CD14-positive monocyte (primary cell): ENCODE data around the gene IP6K2. TPM values are rescaled to one million over a fixed set of nuclear protein-coding genes. Genes with fewer than 3 reads are reported as not detected.

Experiments used
- DNase-seq, 3 donors: peaks; one replicate each; pipeline ENCODE4 v3.0.0-alpha.2; 2011 to 2022
- H2AFZ ChIP-seq: 2 replicates; pipeline ENCODE4 v1.6.0; 2012; ENCODE audit warnings: mild to moderate bottlenecking, low read depth, low read length, inconsistent platforms; ENCODE audit not compliant: insufficient read depth, poor library complexity, severe bottlenecking
- H3K27ac ChIP-seq, 2 donors: 1 replicate in 1 of 2; 2 replicates in 1 of 2; pipeline ENCODE4 v1.5.1; 2012 to 2013; ENCODE audit warnings: low read length in 2 of 2, control low read depth in 1 of 2, inconsistent platforms in 1 of 2, low read depth in 1 of 2, mild to moderate bottlenecking in 1 of 2
- H3K27me3 ChIP-seq, 2 donors: one replicate each; pipeline versions ENCODE4 v1.6.0 to v1.6.1; 2011 to 2013; ENCODE audit warnings: low read length in 2 of 2; ENCODE audit not compliant: control insufficient read depth in 2 of 2, insufficient read depth in 2 of 2
- H3K36me3 ChIP-seq, 2 donors: replicated peaks in 1 of 2; 1 replicate in 1 of 2; 2 replicates in 1 of 2; pipeline versions ENCODE4 v1.5.1 to v1.6.1; 2012 to 2013; ENCODE audit warnings: low read length in 2 of 2, control low read depth in 1 of 2, inconsistent platforms in 1 of 2, mild to moderate bottlenecking in 1 of 2; ENCODE audit not compliant: insufficient read depth in 2 of 2, control insufficient read depth in 1 of 2
- H3K4me1 ChIP-seq, 2 donors: 1 replicate in 1 of 2; 2 replicates in 1 of 2; pipeline versions ENCODE4 v1.5.1 to v1.6.1; 2012 to 2013; ENCODE audit warnings: low read length in 2 of 2, control low read depth in 1 of 2, inconsistent platforms in 1 of 2, mild to moderate bottlenecking in 1 of 2, moderate library complexity in 1 of 2; ENCODE audit not compliant: insufficient read depth in 2 of 2, control insufficient read depth in 1 of 2
- H3K4me2 ChIP-seq: replicated peaks from 2 replicates; pipeline ENCODE3; 2012; ENCODE audit warnings: low read length, moderate library complexity, mild to moderate bottlenecking; ENCODE audit not compliant: poor library complexity, severe bottlenecking; ENCODE audit errors: extremely low read depth
- H3K4me3 ChIP-seq, 3 experiments: fragments of 200-600 bp in 1 of 3; sonication (generic) in 1 of 3; replicated peaks in 1 of 3; 1 replicate in 2 of 3; 2 replicates in 1 of 3; pipeline ENCODE4 v1.5.1; 2011 to 2013; ENCODE audit warnings: low read length in 3 of 3, mild to moderate bottlenecking in 3 of 3, control low read depth in 2 of 3, low read depth in 2 of 3, inconsistent platforms in 1 of 3, moderate library complexity in 1 of 3
- H3K79me2 ChIP-seq: 2 replicates; pipeline ENCODE4 v1.6.0; 2012; ENCODE audit warnings: mild to moderate bottlenecking, control low read depth, inconsistent platforms, low read length, moderate library complexity; ENCODE audit not compliant: insufficient read depth
- H3K9ac ChIP-seq: 2 replicates; pipeline ENCODE4 v1.6.0; 2017; ENCODE audit warnings: low read length, mild to moderate bottlenecking; ENCODE audit not compliant: insufficient read depth, poor library complexity, severe bottlenecking
- H3K9me3 ChIP-seq, 2 donors: replicated peaks in 1 of 2; 1 replicate in 1 of 2; 2 replicates in 1 of 2; pipeline versions ENCODE4 v1.5.1 to v1.6.1; 2012 to 2013; ENCODE audit warnings: low read length in 2 of 2, control low read depth in 1 of 2; ENCODE audit not compliant: control insufficient read depth in 1 of 2, insufficient read depth in 1 of 2
- H4K20me1 ChIP-seq: 2 replicates; pipeline ENCODE4 v1.6.0; 2012; ENCODE audit warnings: mild to moderate bottlenecking, low read length, control low read depth, moderate library complexity; ENCODE audit not compliant: insufficient read depth
- H3K27ac Mint-ChIP-seq, 7 donors: one replicate each; pipeline ENCODE4 v1.8.0; 2020; ENCODE audit warnings: mild to moderate bottlenecking in 7 of 7, mixed read lengths in 7 of 7, moderate library complexity in 6 of 7, inconsistent platforms in 2 of 7
- H3K27me3 Mint-ChIP-seq, 3 donors: one replicate each; pipeline ENCODE4 v1.8.0; 2021 to 2022; ENCODE audit warnings: low read depth in 3 of 3, mild to moderate bottlenecking in 3 of 3, mixed read lengths in 3 of 3, moderate library complexity in 3 of 3, inconsistent platforms in 1 of 3
- H3K36me3 Mint-ChIP-seq, 2 donors: one replicate each; pipeline ENCODE4 v1.8.0; 2020; ENCODE audit warnings: mixed read lengths in 2 of 2, inconsistent platforms in 1 of 2, mild to moderate bottlenecking in 1 of 2
- H3K4me1 Mint-ChIP-seq: one replicate; pipeline ENCODE4 v1.8.0; 2020; ENCODE audit warnings: mild to moderate bottlenecking, mixed read lengths
- H3K4me3 Mint-ChIP-seq, 2 donors: one replicate each; pipeline ENCODE4 v1.8.0; 2020; ENCODE audit warnings: mild to moderate bottlenecking in 2 of 2, mixed read lengths in 2 of 2, moderate library complexity in 1 of 2
- H3K9me3 Mint-ChIP-seq, 7 donors: one replicate each; pipeline ENCODE4 v1.8.0; 2020 to 2022; ENCODE audit warnings: mixed read lengths in 7 of 7, mild to moderate bottlenecking in 6 of 7, moderate library complexity in 6 of 7, inconsistent platforms in 2 of 7
- CTCF ChIP-seq: fragments of 200-600 bp; IDR thresholded peaks from one replicate; pipeline ENCODE4 v1.8.0; 2022; ENCODE audit warnings: antibody characterized with exemption, mild to moderate bottlenecking
- WGBS: methylation state at CpG from one replicate; pipeline ENCODE4 v1.1.5; 2013; ENCODE audit warnings: missing lambda C conversion rate; ENCODE audit not compliant: insufficient coverage; 5-methylcytosine and 5-hydroxymethylcytosine counted together
- intact Hi-C, 2 donors: fragments of 100-400 bp; cut with micrococcal nuclease; formaldehyde crosslinking; loops; one replicate each; pipeline versions ENCODE4 v1.15.0 to v1.15.1; 2023
- polyA plus RNA-seq, 3 donors: library from polyadenylated mRNA; depleted of rRNA in 1 of 3; unstranded in 2 of 3; stranded (reverse) in 1 of 3; fragments of 300-500 nt in 2 of 3; fragments of >200 nt in 1 of 3; fragmentation: Illumina TruSeq in 2 of 3; gene quantifications; 1 replicate in 2 of 3; 2 replicates in 1 of 3; pipeline ENCODE4 v1.2.3, GENCODE V29; 2012 to 2021

Gene IP6K2
- polyA plus RNA-seq, 3 donors, result 16.5 to 53.8 (median 18.7) TPM

- H2AFZ ChIP-seq, result peak overlapping the region; percentile 78
- peaks cover 7 to 8% of the 10 kb centered on the region in 2 donors for H3K9me3 ChIP-seq
- peak overlapping the region; percentile 75 to 79 for H3K4me3 Mint-ChIP-seq
- peaks cover under 1 to 31% of the 10 kb centered on the region in 2 donors for H3K27me3 ChIP-seq
- peak overlapping the region in 1 of 7 donors; percentile 30 for H3K27ac Mint-ChIP-seq
- H3K27me3 Mint-ChIP-seq, result peaks cover 22 to 45% (median 23%) of the 10 kb centered on the region in 3 donors
- peak overlapping the region; percentile 75 for H3K4me2 ChIP-seq
- H3K36me3 ChIP-seq, result no peaks in the 10 kb centered on the region
- TF ChIP-seq CTCF, result peak; percentile 85
- H3K4me1 ChIP-seq, result peaks cover 18 to 28% of the 10 kb centered on the region in 2 donors
- peaks cover 0 to 9% (median 6%) of the 10 kb centered on the region in 7 donors for H3K9me3 Mint-ChIP-seq
- peak overlapping the region; percentile 34 to 77 (median 47) for H3K4me3 ChIP-seq
- peaks cover 16% of the 10 kb centered on the region for H3K4me1 Mint-ChIP-seq
- H4K20me1 ChIP-seq, result no peaks in the 10 kb centered on the region
- H3K27ac ChIP-seq, result peak overlapping the region in 1 of 2 donors; percentile 59
- peak; percentile 79 to 81 (median 80) for DNase-seq
- WGBS, result 4% methylated on average over 94 of the region's 94 CpGs
- peak overlapping the region; percentile 63 for H3K9ac ChIP-seq
- no peaks in the 10 kb centered on the region for H3K36me3 Mint-ChIP-seq
- H3K79me2 ChIP-seq, result no peaks in the 10 kb centered on the region
- intact Hi-C loops, result no loop called here
Observed at GRCh38 chr3:48656061-48656840, 60.8 kb downstream of the IP6K2 start.

- H3K4me3 ChIP-seq, result peak overlapping the region; percentile 34 to 77 (median 47)
- peaks cover 17 to 24% of the 10 kb centered on the region in 2 donors for H3K4me1 ChIP-seq
- peaks cover 0 to 24% of the 10 kb centered on the region in 2 donors for H3K27me3 ChIP-seq
- WGBS, result 13% methylated on average over 19 of the region's 30 CpGs
- TF ChIP-seq CTCF, result no peak
- Mint-ChIP-seq H3K4me1 (peaks cover 16% of the 10 kb centered on the region), H3K27ac (peak overlapping the region in 1 of 7 donors; percentile 30), H3K27me3 (peaks cover 16 to 38% (median 21%) of the 10 kb centered on the region in 3 donors), H3K4me3 (peak overlapping the region; percentile 75 to 79), H3K36me3 (no peaks in the 10 kb centered on the region), H3K9me3 (peaks cover 0 to 8% (median 2%) of the 10 kb centered on the region in 7 donors)
- peak overlapping the region; percentile 63 for H3K9ac ChIP-seq
- intact Hi-C loops, result no loop called here
- H3K79me2 ChIP-seq, result no peaks in the 10 kb centered on the region
- H3K4me2 ChIP-seq, result peak overlapping the region; percentile 75
- H3K27ac ChIP-seq, result no peak overlapping the region
- peaks cover under 1 to 1% of the 10 kb centered on the region in 2 donors for H3K9me3 ChIP-seq
- H4K20me1 ChIP-seq, result no peaks in the 10 kb centered on the region
- H2AFZ ChIP-seq, result peak overlapping the region; percentile 78
- no peak for DNase-seq
- H3K36me3 ChIP-seq, result no peaks in the 10 kb centered on the region
Observed at GRCh38 chr3:48655606-48656005, 61.4 kb downstream of the IP6K2 start.
